Mucosa of stomach (tissue), 1 donor: ENCODE measurements around the gene ADD1.

Experiments used
- H3K27me3 ChIP-seq: one replicate; pipeline ENCODE4 v1.7.0; 2013; ENCODE audit warnings: mild to moderate bottlenecking, low read length; ENCODE audit not compliant: control insufficient read depth, insufficient read depth
- H3K36me3 ChIP-seq: one replicate; pipeline ENCODE4 v1.7.0; 2013; ENCODE audit warnings: low read length; ENCODE audit not compliant: control insufficient read depth, insufficient read depth
- H3K4me1 ChIP-seq: one replicate; pipeline ENCODE4 v1.7.0; 2013; ENCODE audit warnings: mild to moderate bottlenecking, low read length; ENCODE audit not compliant: control insufficient read depth, insufficient read depth
- H3K4me3 ChIP-seq: one replicate; pipeline ENCODE4 v1.7.0; 2013; ENCODE audit warnings: low read length
- H3K9ac ChIP-seq: one replicate; pipeline ENCODE4 v1.7.0; 2013; ENCODE audit warnings: mild to moderate bottlenecking, low read length, moderate library complexity
- H3K9me3 ChIP-seq: one replicate; pipeline ENCODE4 v1.7.0; 2013; ENCODE audit warnings: mild to moderate bottlenecking, low read length, moderate library complexity; ENCODE audit not compliant: control insufficient read depth
- donor health status: Pancreatic carcinoma.

The ADD1 gene

GRCh38 chr4:2829321-2829932 is 14.2 kb upstream of the ADD1 start:
- H3K4me1 ChIP-seq: no peaks in the 10 kb centered on the region
- no peak overlapping the region for H3K4me3 ChIP-seq
- no peaks in the 10 kb centered on the region for H3K9me3 ChIP-seq
- H3K27me3 ChIP-seq: no peaks in the 10 kb centered on the region
- no peak overlapping the region for H3K9ac ChIP-seq
- H3K36me3 ChIP-seq: peaks cover 18% of the 10 kb centered on the region

- Histone ChIP-seq H3K27me3 (no peaks in the 10 kb centered on the region), H3K36me3 (peaks cover 18% of the 10 kb centered on the region), H3K4me1 (no peaks in the 10 kb centered on the region), H3K4me3 (no peak overlapping the region), H3K9me3 (no peaks in the 10 kb centered on the region), H3K9ac (no peak overlapping the region)
These were observed 13.7 kb upstream of the ADD1 start for GRCh38 chr4:2829933-2830451.

GRCh38 chr4:2830632-2831610 is 12.7 kb upstream of the ADD1 start:
- Histone ChIP-seq H3K4me1 (no peaks in the 10 kb centered on the region), H3K36me3 (peaks cover 18% of the 10 kb centered on the region), H3K9me3 (no peaks in the 10 kb centered on the region), H3K4me3 (no peak overlapping the region), H3K27me3 (no peaks in the 10 kb centered on the region), H3K9ac (no peak overlapping the region)

GRCh38 chr4:2831611-2832308 is 11.9 kb upstream of the ADD1 start:
- no peak overlapping the region for H3K9ac ChIP-seq
- H3K27me3 ChIP-seq: no peaks in the 10 kb centered on the region
- H3K36me3 ChIP-seq: peaks cover 18% of the 10 kb centered on the region
- H3K9me3 ChIP-seq: no peaks in the 10 kb centered on the region
- no peak overlapping the region for H3K4me3 ChIP-seq
- peaks cover 3% of the 10 kb centered on the region for H3K4me1 ChIP-seq

GRCh38 chr4:2832309-2832980 is 11.2 kb upstream of the ADD1 start:
- H3K36me3 ChIP-seq: peaks cover 14% of the 10 kb centered on the region

GRCh38 chr4:2832981-2833670 is 10.5 kb upstream of the ADD1 start:
- no peaks in the 10 kb centered on the region for H3K27me3 ChIP-seq
- H3K4me1 ChIP-seq: peaks cover 9% of the 10 kb centered on the region
- no peak overlapping the region for H3K9ac ChIP-seq
- no peak overlapping the region for H3K4me3 ChIP-seq
- peaks cover 14% of the 10 kb centered on the region for H3K36me3 ChIP-seq
- H3K9me3 ChIP-seq: no peaks in the 10 kb centered on the region

More at GRCh38 chr4:2832309-2832980, 11.2 kb upstream of the ADD1 start:
- Histone ChIP-seq H3K4me3 (no peak overlapping the region), H3K4me1 (peaks cover 4% of the 10 kb centered on the region), H3K9ac (no peak overlapping the region), H3K9me3 (no peaks in the 10 kb centered on the region), H3K27me3 (no peaks in the 10 kb centered on the region)

- Histone ChIP-seq H3K36me3 (peaks cover 14% of the 10 kb centered on the region), H3K27me3 (no peaks in the 10 kb centered on the region), H3K4me3 (no peak overlapping the region), H3K4me1 (peaks cover 9% of the 10 kb centered on the region), H3K9me3 (no peaks in the 10 kb centered on the region), H3K9ac (no peak overlapping the region)
These were observed 10.0 kb upstream of the ADD1 start for GRCh38 chr4:2833671-2834000.

- Histone ChIP-seq H3K9me3 (no peaks in the 10 kb centered on the region), H3K27me3 (no peaks in the 10 kb centered on the region), H3K4me1 (peaks cover 9% of the 10 kb centered on the region), H3K4me3 (no peak overlapping the region), H3K36me3 (peaks cover 14% of the 10 kb centered on the region), H3K9ac (no peak overlapping the region)
These were observed 9.4 kb upstream of the ADD1 start for GRCh38 chr4:2834001-2834921.

- Histone ChIP-seq H3K36me3 (peaks cover 14% of the 10 kb centered on the region), H3K4me1 (peaks cover 9% of the 10 kb centered on the region), H3K9ac (no peak overlapping the region), H3K27me3 (no peaks in the 10 kb centered on the region), H3K4me3 (no peak overlapping the region), H3K9me3 (no peaks in the 10 kb centered on the region)
These were observed 7.7 kb upstream of the ADD1 start for GRCh38 chr4:2835978-2836377.

- Histone ChIP-seq H3K9ac (no peak overlapping the region), H3K27me3 (no peaks in the 10 kb centered on the region), H3K4me3 (no peak overlapping the region), H3K9me3 (no peaks in the 10 kb centered on the region), H3K36me3 (peaks cover 14% of the 10 kb centered on the region), H3K4me1 (peaks cover 9% of the 10 kb centered on the region)
These were observed 7.2 kb upstream of the ADD1 start for GRCh38 chr4:2836391-2836859.
